GM21737 (cell line): ENCODE data around the gene SPIRE2.
"Not testable (repeated sequence)": the region's sequence is repeated elsewhere in the genome, so short reads cannot be mapped to it uniquely, and the experiment has no call there.

Experiments
- ATAC-seq: cut with Tn5 transposase; IDR thresholded peaks from one replicate; pipeline ENCODE4 v1.9.1; 2021; ENCODE audit warnings: mild to moderate bottlenecking, moderate library complexity; ENCODE audit not compliant: unreplicated experiment

SPIRE2 gene

DNA sequence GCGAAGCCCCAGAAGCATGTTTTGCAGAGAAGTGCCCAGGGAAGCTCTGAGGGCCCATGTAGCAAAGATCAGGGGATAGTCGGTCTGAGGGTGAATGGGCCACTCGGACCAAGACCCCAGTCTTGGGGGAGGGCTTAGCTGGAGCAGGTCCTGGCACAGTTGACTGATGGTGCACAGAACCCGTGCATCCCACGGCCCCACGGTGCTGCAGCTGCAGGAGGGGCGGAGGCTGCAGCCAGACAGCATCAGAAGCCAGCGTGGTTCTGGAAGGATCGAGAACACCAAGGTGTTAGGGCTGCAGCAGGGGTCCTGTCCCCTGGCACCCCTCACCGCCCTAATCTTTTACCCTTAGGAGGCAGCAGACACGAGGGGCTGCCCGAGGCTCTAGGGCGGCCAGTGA lies 83.9 kb downstream of the SPIRE2 start:
- no peak for ATAC-seq

DNA sequence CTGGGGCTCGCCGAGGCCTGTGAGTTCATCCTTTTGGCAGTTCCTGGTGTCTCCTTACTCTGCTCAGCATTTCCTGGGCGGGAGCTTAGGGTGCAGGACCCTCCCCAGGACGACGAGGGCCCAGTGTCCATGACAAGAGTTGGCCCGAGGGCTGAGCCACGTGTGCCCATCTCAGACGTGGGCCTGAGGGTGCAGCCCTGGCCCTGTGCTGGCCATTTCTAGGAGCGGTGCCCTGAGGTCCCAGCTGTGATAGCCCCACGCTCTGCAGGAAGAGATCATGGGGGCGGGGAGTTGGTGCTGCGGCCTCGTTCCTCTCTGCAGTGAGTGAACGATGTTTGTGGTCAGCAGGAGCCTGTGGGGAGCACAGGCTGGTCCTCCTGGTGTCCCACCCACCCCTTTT lies 84.4 kb downstream of the SPIRE2 start:
- no peak for ATAC-seq

DNA sequence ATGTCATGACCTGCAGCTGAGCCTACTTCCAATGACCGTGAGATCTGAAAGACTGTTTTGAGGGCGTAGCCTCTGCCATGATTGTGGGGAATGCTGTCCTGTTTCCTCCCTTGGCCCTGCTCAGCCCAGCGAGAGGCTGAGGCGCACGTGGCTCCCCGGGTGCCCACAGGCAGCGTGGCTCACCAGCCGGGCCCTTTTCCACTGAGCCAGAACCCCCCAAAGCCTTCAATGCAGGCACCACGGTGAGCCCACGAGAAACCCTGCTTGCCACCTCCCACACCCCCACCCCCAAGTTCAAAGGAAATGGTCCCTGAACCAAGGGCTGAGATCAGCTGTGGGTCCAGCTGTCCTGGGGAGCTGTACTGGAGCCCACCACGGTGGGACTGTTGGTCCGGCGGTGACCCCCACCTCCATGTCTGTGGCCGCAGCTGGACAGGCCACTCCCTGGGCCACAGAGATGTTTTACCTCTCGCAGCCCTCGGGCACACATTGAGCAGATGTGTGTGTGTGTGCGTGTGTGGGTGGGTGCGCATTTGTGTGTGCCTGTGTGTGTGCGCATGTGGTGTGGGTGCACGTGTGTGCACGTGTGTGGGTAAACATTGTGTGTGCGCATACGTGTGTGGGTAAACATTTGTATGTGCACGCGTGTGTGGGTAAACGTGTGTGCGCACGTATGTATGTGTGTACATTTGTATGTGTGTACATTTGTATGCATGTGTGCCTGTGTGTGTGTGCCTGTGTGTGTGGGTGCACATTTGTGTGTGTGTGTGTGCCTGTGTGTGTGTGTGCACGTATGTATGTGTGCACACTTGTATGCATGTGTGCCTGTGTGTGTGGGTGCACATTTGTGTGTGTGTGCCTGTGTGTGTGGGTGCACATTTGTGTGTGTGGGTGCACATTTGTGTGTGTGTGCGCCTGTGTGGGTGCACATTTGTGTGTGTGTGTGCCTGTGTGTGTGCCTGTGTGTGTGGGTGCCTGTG lies 85.4 kb downstream of the SPIRE2 start:
- ATAC-seq = no peak

DNA sequence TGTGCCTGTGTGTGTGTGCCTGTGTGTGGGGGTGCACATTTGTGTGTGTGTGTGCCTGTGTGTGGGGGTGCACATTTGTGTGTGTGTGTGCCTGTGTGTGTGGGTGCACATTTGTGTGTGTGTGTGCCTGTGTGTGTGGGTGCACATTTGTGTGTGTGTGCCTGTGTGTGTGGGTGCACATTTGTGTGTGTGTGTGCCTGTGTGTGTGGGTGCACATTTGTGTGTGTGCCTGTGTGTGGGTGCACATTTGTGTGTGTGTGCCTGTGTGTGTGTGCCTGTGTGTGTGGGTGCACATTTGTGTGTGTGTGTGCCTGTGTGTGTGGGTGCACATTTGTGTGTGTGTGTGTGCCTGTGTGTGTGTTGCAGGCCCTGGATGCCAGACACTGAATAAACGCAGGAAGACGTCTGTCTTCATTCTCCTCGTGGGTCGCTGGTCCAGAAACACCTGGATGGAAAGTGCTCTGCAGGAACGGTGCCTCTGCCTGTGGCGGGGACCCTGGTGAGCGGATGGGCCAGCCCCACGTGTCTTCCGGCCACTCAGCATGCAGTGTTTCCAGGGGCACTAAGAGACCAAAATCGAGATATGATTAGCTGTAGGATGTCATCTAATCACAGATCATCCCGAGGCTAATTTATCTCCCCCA lies 86.5 kb downstream of the SPIRE2 start:
- ATAC-seq = not testable (repeated sequence)

DNA sequence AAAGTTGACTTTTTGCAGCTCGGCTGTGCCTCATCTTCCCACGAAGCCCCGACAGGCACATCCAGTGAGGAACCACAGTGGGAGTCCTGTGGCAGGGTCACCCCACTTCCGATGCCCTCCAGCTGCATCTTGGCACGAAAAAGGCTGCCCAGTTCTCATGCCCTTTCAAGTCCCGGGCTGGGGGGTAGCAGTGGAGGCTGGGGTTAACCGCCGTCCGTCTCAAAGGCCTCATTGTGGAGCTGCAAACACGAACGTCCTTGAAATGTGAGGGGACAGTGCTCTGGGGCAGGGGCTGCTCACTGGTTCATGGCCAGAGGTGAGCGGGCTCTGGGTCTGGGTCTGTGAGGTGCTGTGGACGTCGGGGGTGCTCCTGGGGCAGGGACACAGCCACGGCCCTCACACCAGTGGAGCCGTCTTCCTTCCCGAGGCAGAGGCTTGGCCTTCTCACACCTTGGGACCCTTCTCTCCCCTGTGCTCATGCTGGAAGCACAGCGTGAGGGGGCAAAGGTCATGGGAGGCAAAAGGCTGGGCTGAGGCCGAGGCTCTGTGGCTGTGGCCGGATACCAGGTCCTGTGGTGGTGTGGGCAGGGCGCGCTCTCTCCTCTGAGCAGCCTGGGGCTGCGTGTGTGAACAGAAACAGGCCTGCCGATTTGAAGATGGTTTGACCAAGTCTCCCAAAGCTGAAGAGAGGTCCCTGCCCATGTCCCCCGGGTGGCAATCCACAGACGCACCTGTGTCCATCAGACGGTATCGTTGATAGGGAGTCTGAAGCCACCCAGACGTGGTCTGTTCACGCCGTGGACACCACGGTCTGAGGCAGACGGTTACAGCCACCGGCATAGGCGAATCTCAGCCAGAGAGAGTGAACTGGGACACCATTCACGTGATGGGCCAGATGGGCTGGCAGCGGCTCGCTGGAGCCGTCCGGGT lies 87.3 kb downstream of the SPIRE2 start:
- no peak for ATAC-seq

DNA sequence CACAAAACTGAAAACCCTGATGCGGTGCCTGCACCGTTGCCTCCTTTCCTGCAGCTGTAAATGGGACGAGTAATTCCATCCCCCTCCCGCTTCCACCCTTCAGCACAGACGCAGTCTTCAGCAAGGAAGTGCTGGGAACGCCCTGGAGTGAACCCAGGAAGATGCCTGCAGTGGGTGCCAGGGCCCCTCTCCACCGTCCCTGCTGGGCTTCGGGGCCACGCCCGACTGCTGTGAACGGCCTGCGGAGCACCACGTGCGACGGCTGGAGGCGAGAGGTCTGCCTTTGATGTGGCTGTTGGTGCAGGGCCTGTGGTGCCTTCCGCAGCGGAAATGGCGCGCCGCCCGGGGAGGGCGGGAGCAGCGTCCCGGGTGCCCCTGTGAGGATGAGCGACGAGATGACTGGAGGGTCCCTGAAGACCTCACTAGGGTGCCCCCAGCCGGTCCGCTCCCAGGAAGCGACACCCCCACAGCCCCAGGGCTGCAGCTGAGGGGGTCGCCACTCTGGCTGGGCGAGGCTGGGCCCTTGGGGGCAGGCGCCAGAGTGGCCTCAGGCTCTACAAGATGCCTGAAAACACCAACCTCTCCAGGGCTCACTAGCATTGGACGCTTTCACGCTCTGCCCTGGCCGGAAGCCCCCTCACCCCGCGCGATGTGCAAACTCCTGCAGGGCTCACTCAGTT lies 89.6 kb downstream of the SPIRE2 start:
- ATAC-seq = peak; percentile 81

DNA sequence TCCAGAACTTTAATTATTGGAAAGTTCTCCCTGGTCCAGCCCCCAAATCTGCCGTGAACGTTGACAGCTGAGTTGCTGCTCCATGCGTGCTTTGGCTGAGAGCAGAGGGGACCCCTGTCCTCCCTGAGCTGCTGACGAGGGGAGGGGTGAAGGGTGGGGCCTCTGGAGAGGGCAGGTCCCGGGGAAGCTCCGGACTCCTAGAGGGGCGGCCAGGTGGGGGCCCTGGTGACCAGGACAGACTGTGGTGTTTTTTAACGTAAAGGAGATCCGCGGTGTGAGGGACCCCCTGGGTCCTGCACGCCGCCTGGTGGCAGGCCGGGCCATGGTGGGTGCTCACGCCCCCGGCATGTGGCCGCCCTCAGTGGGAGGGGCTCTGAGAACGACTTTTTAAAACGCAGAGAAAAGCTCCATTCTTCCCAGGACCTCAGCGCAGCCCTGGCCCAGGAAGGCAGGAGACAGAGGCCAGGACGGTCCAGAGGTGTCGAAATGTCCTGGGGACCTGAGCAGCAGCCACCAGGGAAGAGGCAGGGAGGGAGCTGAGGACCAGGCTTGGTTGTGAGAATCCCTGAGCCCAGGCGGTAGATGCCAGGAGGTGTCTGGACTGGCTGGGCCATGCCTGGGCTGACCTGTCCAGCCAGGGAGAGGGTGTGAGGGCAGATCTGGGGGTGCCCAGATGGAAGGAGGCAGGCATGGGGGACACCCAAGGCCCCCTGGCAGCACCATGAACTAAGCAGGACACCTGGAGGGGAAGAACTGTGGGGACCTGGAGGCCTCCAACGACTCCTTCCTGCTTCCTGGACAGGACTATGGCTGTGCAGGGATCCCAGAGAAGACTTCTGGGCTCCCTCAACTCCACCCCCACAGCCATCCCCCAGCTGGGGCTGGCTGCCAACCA lies 90.4 kb downstream of the SPIRE2 start, which contains the start of gene MC1R:
Gene MC1R, plus strand, starts transcription at position 410 of the 895 bp plus-strand sequence. Its CDS starts 397 bp downstream, at position 807.
- no peak for ATAC-seq

DNA sequence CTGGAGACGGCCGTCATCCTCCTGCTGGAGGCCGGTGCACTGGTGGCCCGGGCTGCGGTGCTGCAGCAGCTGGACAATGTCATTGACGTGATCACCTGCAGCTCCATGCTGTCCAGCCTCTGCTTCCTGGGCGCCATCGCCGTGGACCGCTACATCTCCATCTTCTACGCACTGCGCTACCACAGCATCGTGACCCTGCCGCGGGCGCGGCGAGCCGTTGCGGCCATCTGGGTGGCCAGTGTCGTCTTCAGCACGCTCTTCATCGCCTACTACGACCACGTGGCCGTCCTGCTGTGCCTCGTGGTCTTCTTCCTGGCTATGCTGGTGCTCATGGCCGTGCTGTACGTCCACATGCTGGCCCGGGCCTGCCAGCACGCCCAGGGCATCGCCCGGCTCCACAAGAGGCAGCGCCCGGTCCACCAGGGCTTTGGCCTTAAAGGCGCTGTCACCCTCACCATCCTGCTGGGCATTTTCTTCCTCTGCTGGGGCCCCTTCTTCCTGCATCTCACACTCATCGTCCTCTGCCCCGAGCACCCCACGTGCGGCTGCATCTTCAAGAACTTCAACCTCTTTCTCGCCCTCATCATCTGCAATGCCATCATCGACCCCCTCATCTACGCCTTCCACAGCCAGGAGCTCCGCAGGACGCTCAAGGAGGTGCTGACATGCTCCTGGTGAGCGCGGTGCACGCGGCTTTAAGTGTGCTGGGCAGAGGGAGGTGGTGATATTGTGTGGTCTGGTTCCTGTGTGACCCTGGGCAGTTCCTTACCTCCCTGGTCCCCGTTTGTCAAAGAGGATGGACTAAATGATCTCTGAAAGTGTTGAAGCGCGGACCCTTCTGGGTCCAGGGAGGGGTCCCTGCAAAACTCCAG lies 91.5 kb downstream of the SPIRE2 start:
- no peak for ATAC-seq

DNA sequence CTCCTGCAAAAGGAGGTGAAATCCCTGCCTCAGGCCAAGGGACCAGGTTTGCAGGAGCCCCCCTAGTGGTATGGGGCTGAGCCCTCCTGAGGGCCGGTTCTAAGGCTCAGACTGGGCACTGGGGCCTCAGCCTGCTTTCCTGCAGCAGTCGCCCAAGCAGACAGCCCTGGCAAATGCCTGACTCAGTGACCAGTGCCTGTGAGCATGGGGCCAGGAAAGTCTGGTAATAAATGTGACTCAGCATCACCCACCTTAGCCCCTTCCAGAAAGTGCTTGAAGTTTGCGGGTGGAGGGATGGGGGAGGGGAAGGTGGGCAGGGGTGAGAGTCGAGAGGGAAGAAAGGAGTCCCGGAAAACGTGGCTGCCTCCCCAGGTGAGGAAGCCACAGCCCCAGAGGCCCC lies 92.4 kb downstream of the SPIRE2 start:
- ATAC-seq = no peak
